H1 (cell line): Measurements from ENCODE around the gene UNC93A. TPM values are rescaled to one million over a fixed set of nuclear protein-coding genes. Genes with fewer than 3 reads are reported as not detected.

Source experiments
- CTCF ChIA-PET: fragments of 300-600 bp; sonication (Branson Sonifier 250); formaldehyde crosslinking; loops from one replicate; lab custom pipeline; 2021; ENCODE audit not compliant: partially characterized antibody; lab: Charles Lee
- POLR2A ChIA-PET: fragments of 300-600 bp; sonication (Branson Sonifier 250); formaldehyde crosslinking; loops from one replicate; lab custom pipeline; 2021; ENCODE audit warnings: inconsistent platforms; ENCODE audit not compliant: partially characterized antibody; lab: Charles Lee
- DNase-seq, 2 experiments: peaks; one replicate each; pipeline versions ENCODE4 v3.0.0 to v3.0.0-alpha.2; 2010 to 2022; ENCODE audit warnings: low spot score in 2 of 2, low read depth in 1 of 2, mixed read lengths in 1 of 2
- FAIRE-seq: peaks from 2 replicates; lab custom pipeline; 2011; peaks lifted over from hg19 to GRCh38; lab: Jason Lieb, UNC
- H2AFZ ChIP-seq: 2 replicates; pipeline ENCODE4 v1.8.1; 2012; ENCODE audit warnings: low read length, inconsistent platforms
- H2AK5ac ChIP-seq: 2 replicates; pipeline ENCODE4 v1.6.1; 2013; ENCODE audit warnings: low read depth, low read length
- H2BK120ac ChIP-seq: replicated peaks from 2 replicates; pipeline ENCODE3; 2013; ENCODE audit warnings: low read depth, low read length, inconsistent platforms
- H2BK12ac ChIP-seq: 2 replicates; pipeline ENCODE4 v1.6.1; 2013; ENCODE audit warnings: low read depth, low read length
- H2BK15ac ChIP-seq: 2 replicates; pipeline ENCODE4 v1.6.1; 2013; ENCODE audit warnings: low read length
- H2BK20ac ChIP-seq: 2 replicates; pipeline ENCODE4 v1.6.1; 2013; ENCODE audit warnings: low read length
- H2BK5ac ChIP-seq: 2 replicates; pipeline ENCODE4 v1.6.1; 2013; ENCODE audit warnings: low read depth, low read length
- H3K14ac ChIP-seq: 2 replicates; pipeline ENCODE4 v1.6.1; 2013; ENCODE audit warnings: inconsistent platforms; ENCODE audit not compliant: insufficient read length
- H3K18ac ChIP-seq: 2 replicates; pipeline ENCODE4 v1.6.1; 2013; ENCODE audit warnings: low read length; ENCODE audit errors: extremely low read depth
- H3K23ac ChIP-seq: 2 replicates; pipeline ENCODE4 v1.6.1; 2013; ENCODE audit warnings: inconsistent platforms; ENCODE audit not compliant: insufficient read length
- H3K23me2 ChIP-seq: 2 replicates; pipeline ENCODE4 v1.6.1; 2013; ENCODE audit warnings: low read depth, low read length
- H3K27ac ChIP-seq: 2 replicates; pipeline ENCODE4 v1.6.1; 2011; ENCODE audit warnings: low read depth, low read length, inconsistent platforms
- H3K27me3 ChIP-seq, 4 experiments: replicated peaks in 1 of 4; 1 replicate in 1 of 4; 2 replicates in 3 of 4; pipeline versions ENCODE4 v1.6.1 to v1.8.1; 2011 to 2013; ENCODE audit warnings: low read length in 3 of 4, mild to moderate bottlenecking in 3 of 4, inconsistent platforms in 2 of 4, mixed read lengths in 2 of 4, moderate library complexity in 1 of 4; ENCODE audit not compliant: control insufficient read depth in 3 of 4, insufficient read depth in 3 of 4; ENCODE audit errors: extremely low read depth in 1 of 4
- H3K36me3 ChIP-seq, 4 experiments: 2 replicates each; pipeline versions ENCODE4 v1.6.1 to v1.8.1; 2011 to 2013; ENCODE audit warnings: mild to moderate bottlenecking in 4 of 4, low read length in 3 of 4, moderate library complexity in 2 of 4, control low read depth in 1 of 4, inconsistent platforms in 1 of 4; ENCODE audit not compliant: insufficient read depth in 4 of 4, control insufficient read depth in 2 of 4
- H3K4ac ChIP-seq: replicated peaks from 2 replicates; pipeline ENCODE3; 2013; ENCODE audit warnings: low read length, low read depth, mixed read lengths, inconsistent platforms; ENCODE audit not compliant: insufficient read length
- H3K4me1 ChIP-seq, 4 experiments: replicated peaks in 1 of 4; 1 replicate in 1 of 4; 2 replicates in 3 of 4; pipeline versions ENCODE4 v1.6.1 to v1.8.1; 2011 to 2013; ENCODE audit warnings: low read length in 3 of 4, inconsistent platforms in 2 of 4, mixed read lengths in 1 of 4; ENCODE audit not compliant: insufficient read depth in 4 of 4, control insufficient read depth in 3 of 4
- H3K4me2 ChIP-seq, 2 experiments: 2 replicates each; pipeline versions ENCODE4 v1.6.1 to v1.8.1; 2011 to 2013; ENCODE audit warnings: low read depth in 2 of 2, low read length in 2 of 2, control low read depth in 1 of 2, inconsistent platforms in 1 of 2, mild to moderate bottlenecking in 1 of 2; ENCODE audit not compliant: insufficient read depth in 1 of 2
- H3K4me3 ChIP-seq, 4 experiments: fragments of 200-600, 300-600 bp in 1 of 4; sonication (generic), shearing (Covaris generic), sonication (Bioruptor Twin) in 1 of 4; 2 replicates each; pipeline versions ENCODE4 v1.5.1 to v1.8.1; 2011 to 2016; ENCODE audit warnings: low read length in 4 of 4, low read depth in 3 of 4, control low read depth in 2 of 4, inconsistent platforms in 2 of 4, mild to moderate bottlenecking in 2 of 4, mixed read lengths in 1 of 4, moderate library complexity in 1 of 4; ENCODE audit not compliant: insufficient read depth in 2 of 4; ENCODE audit errors: extremely low read depth in 1 of 4
- H3K56ac ChIP-seq: replicated peaks from 2 replicates; pipeline ENCODE3; 2013; ENCODE audit warnings: low read depth, mild to moderate bottlenecking, mixed read lengths, low read length, inconsistent platforms; ENCODE audit not compliant: insufficient read length
- H3K79me1 ChIP-seq: 2 replicates; pipeline ENCODE4 v1.6.1; 2013; ENCODE audit warnings: low read depth, low read length, control low read depth
- H3K79me2 ChIP-seq, 2 experiments: 2 replicates each; pipeline versions ENCODE4 v1.6.1 to v1.8.1; 2012 to 2013; ENCODE audit warnings: low read length in 2 of 2, mild to moderate bottlenecking in 2 of 2, inconsistent platforms in 1 of 2; ENCODE audit not compliant: insufficient read depth in 2 of 2, control insufficient read depth in 1 of 2
- H3K9ac ChIP-seq, 4 experiments: replicated peaks in 1 of 4; 1 replicate in 1 of 4; 2 replicates in 3 of 4; pipeline versions ENCODE4 v1.6.1 to v1.8.1; 2011 to 2013; ENCODE audit warnings: low read depth in 3 of 4, low read length in 3 of 4, control low read depth in 2 of 4, mild to moderate bottlenecking in 2 of 4, moderate library complexity in 2 of 4, inconsistent platforms in 1 of 4; ENCODE audit errors: extremely low read depth in 1 of 4
- H3K9me3 ChIP-seq, 2 experiments: 2 replicates each; pipeline versions ENCODE4 v1.6.1 to v1.8.1; 2012 to 2013; ENCODE audit warnings: mild to moderate bottlenecking in 2 of 2, moderate library complexity in 2 of 2, control low read depth in 1 of 2, inconsistent platforms in 1 of 2, low read depth in 1 of 2, low read length in 1 of 2, mixed read lengths in 1 of 2; ENCODE audit not compliant: insufficient read depth in 2 of 2
- H4K20me1 ChIP-seq, 2 experiments: replicated peaks in 1 of 2; 2 replicates each; pipeline versions ENCODE3 to v1.8.1; 2011 to 2013; ENCODE audit warnings: inconsistent platforms in 2 of 2, low read length in 2 of 2, mild to moderate bottlenecking in 1 of 2; ENCODE audit not compliant: insufficient read depth in 2 of 2, control insufficient read depth in 1 of 2
- H4K5ac ChIP-seq: 2 replicates; pipeline ENCODE4 v1.6.1; 2013; ENCODE audit warnings: low read length, low read depth, mixed read lengths, inconsistent platforms; ENCODE audit not compliant: insufficient read length
- H4K8ac ChIP-seq: 2 replicates; pipeline ENCODE4 v1.8.0; 2013; ENCODE audit warnings: mild to moderate bottlenecking, moderate library complexity, low read length, inconsistent platforms; ENCODE audit not compliant: insufficient read depth; ENCODE audit errors: extremely low read depth
- H4K91ac ChIP-seq: replicated peaks from 2 replicates; pipeline ENCODE3; 2013; ENCODE audit warnings: low read length, mixed read lengths, inconsistent platforms; ENCODE audit not compliant: insufficient read length
- CEBPB ChIP-seq: IDR thresholded peaks from 2 replicates; pipeline ENCODE4 v1.6.1; 2012; ENCODE audit warnings: low read depth, low read length
- CHD1 ChIP-seq: IDR thresholded peaks from 2 replicates; pipeline ENCODE4 v1.6.1; 2012; ENCODE audit warnings: low read depth, low read length, improper control_type of control experiment
- JUN ChIP-seq: IDR thresholded peaks from 2 replicates; pipeline ENCODE4 v1.6.1; 2011; ENCODE audit warnings: low read depth, mild to moderate bottlenecking, improper control_type of control experiment, low read length
- ZNF274 ChIP-seq: IDR thresholded peaks from 2 replicates; pipeline ENCODE4 v1.7.0; 2012; ENCODE audit warnings: low read length, borderline replicate concordance; ENCODE audit errors: extremely low read depth
- WGBS, 2 experiments: shearing (Covaris generic) in 1 of 2; methylation state at CpG; one replicate each; pipeline versions ENCODE4 v1.1.6 to v1.1.7; 2013 to 2015; ENCODE audit warnings: low lambda C conversion rate in 2 of 2, mixed read lengths in 2 of 2, inconsistent platforms in 1 of 2, low coverage in 1 of 2, missing lambda C conversion rate in 1 of 2; ENCODE audit not compliant: insufficient replicate concordance in 2 of 2, insufficient coverage in 1 of 2, insufficient read length in 1 of 2; ENCODE audit errors: extremely low coverage in 1 of 2, missing lambda C conversion rate in 1 of 2; 5-methylcytosine and 5-hydroxymethylcytosine counted together
- polyA plus RNA-seq, 7 experiments: library from polyadenylated mRNA; depleted of rRNA in 3 of 7; stranded (reverse) in 5 of 7; unstranded in 2 of 7; fragments of >200 nt in 5 of 7; fragments of 200-250 nt in 2 of 7; gene quantifications; 1 replicate in 5 of 7; 2 replicates in 1 of 7; 4 replicates in 1 of 7; pipeline versions ENCODE4 v1.2.1 to v1.2.3, GENCODE V29; 2011 to 2013; ENCODE audit warnings: missing spikeins in 2 of 7, mixed read lengths in 2 of 7
- total RNA-seq: library from RNA; stranded (reverse); fragmentation: NEBNext Ultra II Directional; extraction: Animal tissue kit (Norgen Biotek cat#: 25700); gene quantifications from 2 replicates; pipeline ENCODE4 v1.2.1, GENCODE V29; 2021

UNC93A gene
- total and polyA plus RNA-seq, 2 of the 8 experiments (the other 6 are each of a cell fraction or from before 2014, with no cell fraction given) = 0.39 TPM; not detected in 1

DNA sequence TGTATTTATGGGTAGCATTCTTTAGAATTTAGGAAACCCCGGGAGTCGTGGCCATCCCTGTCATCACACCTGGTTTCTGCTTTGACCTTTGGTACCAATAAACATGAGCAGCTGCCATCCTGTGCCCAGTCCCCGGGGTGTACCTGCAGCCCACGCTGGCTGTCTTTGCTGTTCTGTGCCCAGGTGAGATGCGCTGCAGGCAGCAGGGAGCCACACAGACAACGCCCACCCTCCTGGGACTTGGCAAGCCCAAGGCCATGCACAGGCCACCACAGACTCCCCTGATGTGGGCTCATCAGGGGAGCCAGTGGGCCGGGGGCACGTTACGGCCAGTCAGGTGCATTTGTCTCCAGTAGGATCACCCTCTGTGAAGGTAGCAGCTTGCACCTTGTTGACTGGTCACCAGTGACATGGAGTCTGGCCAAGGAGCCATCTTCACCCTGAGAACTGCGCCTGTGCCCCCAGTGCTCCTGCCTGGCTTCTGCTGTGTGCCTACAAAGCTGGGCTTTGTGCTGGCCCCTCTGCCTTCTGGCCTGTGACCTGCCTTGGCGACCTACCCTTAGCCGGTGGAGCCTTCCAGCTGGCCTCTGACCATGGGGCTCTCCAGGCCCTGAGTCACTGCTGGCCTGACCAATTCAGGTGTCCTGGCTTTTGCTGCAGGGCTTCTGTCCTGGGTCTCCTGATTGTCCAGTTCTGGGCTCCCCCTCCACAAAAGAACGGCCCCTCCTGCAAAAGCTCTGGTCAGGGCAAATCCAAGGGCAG lies 14.2 kb upstream of the UNC93A start:
- no peaks in the 10 kb centered on the region for H4K20me1 ChIP-seq
- H2BK15ac ChIP-seq = peak overlapping the region; percentile 96
- no peak overlapping the region for H3K9ac ChIP-seq
- peak overlapping the region; percentile 14 for H3K4ac ChIP-seq
- no peak overlapping the region for H2BK120ac ChIP-seq
- H2BK12ac ChIP-seq = peak overlapping the region; percentile 69; the same call in 1 of the 2 replicates
- TF ChIP-seq ZNF274 = no peak
- no peak for TF ChIP-seq CEBPB
- no peak for TF ChIP-seq CHD1
- no peak for TF ChIP-seq JUN
- TF ChIP-seq, all 59 proteins: peak for 0
- peak overlapping the region; percentile 38; the same call in 1 of the 2 replicates for H2BK5ac ChIP-seq
- H3K27me3 ChIP-seq = peaks cover 0 to 4% (median 0%) of the 10 kb centered on the region in 4 experiments; a peak in 3 of 7 replicates
- H3K27ac ChIP-seq = no peak overlapping the region
- no peak overlapping the region for H3K14ac ChIP-seq
- H3K56ac ChIP-seq = no peak overlapping the region
- POLR2A ChIA-PET = interaction anchor here (0.8 kb wide), 1 partner anchor 18 kb away, joined by 3 read pairs; no protein-coding TSS in a partner anchor
- no peak overlapping the region for H3K4me2 ChIP-seq
- H4K91ac ChIP-seq = peak overlapping the region; percentile 36
- H2AK5ac ChIP-seq = peak overlapping the region; percentile 47; the same call in 1 of the 2 replicates
- no peaks in the 10 kb centered on the region for H3K9me3 ChIP-seq
- H3K23me2 ChIP-seq = no peaks in the 10 kb centered on the region
- peak overlapping the region; percentile 11; the same call in 1 of the 2 replicates for H2BK20ac ChIP-seq
- H3K4me1 ChIP-seq = peaks cover 3 to 19% (median 15%) of the 10 kb centered on the region in 4 experiments
- no peak overlapping the region for H3K23ac ChIP-seq
- no peak overlapping the region; the same call in 1 of the 2 replicates for H4K8ac ChIP-seq
- H3K18ac ChIP-seq = no peak overlapping the region
- H2AFZ ChIP-seq = no peak overlapping the region
- H3K36me3 ChIP-seq = no peaks in the 10 kb centered on the region
- H3K79me2 ChIP-seq = no peaks in the 10 kb centered on the region
- 83% methylated on average over 13 of the region's 13 CpGs; no CpG with 5 or more reads in 1 of the 2 experiments for WGBS, 2 experiments
- H3K4me3 ChIP-seq = no peak overlapping the region
- DNase-seq (no peak), FAIRE-seq (no peak)
- no peaks in the 10 kb centered on the region for H3K79me1 ChIP-seq
- CTCF ChIA-PET = interaction anchor here (1.1 to 2.6 kb wide), 7 partner anchors 13 to 75 kb away, joined by 4 to 12 read pairs (median 6); no protein-coding TSS in a partner anchor
- no peak overlapping the region for H4K5ac ChIP-seq
